Bone marrow (tissue), 2 donors: Measurements from ENCODE around the gene PIGZ.
A peak's percentile ranks its signal among the peaks of the same experiment; 100 is the strongest.

Experiments used
- DNase-seq, 2 donors: peaks; one replicate each; lab custom pipeline; 2025; lab: John Stamatoyannopoulos, UW

PIGZ gene

DNA sequence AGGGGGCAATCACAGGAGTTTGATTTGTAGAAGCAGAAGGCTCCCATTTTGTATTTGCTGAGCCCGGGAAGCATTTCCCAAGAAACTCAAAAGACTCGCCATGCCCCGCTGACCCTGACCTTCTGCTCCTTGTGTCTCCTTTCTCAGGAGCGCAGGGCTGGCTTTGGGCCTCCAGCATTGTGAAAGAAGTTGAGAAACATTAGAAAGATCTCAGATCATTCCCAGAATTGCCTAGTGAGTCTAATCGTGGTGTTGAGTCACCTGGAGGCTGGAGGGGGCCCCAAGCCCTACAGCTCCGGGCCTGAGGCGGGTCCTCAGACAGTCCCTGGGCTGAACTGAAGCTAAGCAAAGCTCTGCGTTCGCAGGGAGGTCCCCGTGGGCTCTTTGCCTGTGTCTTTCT lies 10.9 kb upstream of the PIGZ start:
- no peak for DNase-seq

DNA sequence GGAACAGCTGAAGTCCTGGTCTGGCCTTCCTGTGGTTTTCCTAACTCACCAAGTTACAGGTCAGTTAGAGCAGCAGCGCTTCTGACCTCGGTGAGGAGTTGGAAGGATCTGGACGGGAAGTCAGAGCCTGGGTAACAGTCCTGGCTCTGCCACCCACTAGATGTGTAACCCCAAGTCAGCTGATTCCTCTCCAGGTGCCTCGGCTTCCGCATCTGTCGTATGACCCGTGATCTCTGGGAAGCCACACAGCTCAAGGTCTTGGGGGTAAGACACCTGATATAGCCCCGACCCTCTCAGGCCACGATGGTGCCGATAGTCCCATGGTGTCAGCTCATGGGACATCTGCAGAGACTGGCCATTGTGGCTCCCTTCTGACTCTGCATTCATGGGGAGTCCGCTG lies 8.3 kb upstream of the PIGZ start:
- no peak for DNase-seq

DNA sequence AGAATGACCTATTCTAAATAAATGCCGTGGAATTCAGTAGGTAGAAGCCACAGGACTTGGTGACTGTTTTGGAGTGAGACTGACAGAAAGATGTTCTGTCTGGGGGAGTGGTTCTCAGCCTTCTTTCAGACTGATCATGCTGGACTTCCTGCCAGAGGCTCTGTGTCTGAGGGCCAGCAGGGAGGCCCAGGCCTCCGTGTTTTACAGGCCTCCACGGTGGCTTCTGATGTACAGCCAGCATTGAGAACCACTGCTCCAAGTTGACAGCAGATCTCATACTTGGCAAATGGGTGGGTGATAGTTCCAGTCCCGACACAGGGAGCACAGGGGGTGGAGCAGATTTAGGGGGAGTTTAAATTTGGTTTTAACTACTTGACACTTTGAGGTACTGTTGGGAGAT lies 6.7 kb upstream of the PIGZ start:
- no peak for DNase-seq

DNA sequence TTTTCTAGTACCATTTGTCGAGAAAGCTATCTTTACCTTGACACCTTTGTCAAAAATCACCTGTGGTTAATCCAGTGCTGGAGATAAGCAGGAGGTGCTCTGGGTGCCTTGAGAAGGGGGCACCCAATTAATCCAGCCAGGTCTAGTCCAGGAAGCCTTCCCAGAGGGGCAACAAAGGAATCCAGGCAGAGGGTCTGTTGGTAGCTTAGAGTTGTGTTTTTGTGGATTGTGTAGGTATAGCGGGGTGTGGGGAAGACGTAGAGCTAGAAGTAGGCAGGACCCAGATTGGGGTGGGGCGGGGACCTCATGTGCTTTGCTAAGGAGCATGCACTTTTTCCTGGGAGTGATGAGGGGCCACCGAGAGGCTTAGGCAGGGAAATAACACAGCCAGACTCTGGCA lies 6.0 kb upstream of the PIGZ start:
- no peak for DNase-seq

DNA sequence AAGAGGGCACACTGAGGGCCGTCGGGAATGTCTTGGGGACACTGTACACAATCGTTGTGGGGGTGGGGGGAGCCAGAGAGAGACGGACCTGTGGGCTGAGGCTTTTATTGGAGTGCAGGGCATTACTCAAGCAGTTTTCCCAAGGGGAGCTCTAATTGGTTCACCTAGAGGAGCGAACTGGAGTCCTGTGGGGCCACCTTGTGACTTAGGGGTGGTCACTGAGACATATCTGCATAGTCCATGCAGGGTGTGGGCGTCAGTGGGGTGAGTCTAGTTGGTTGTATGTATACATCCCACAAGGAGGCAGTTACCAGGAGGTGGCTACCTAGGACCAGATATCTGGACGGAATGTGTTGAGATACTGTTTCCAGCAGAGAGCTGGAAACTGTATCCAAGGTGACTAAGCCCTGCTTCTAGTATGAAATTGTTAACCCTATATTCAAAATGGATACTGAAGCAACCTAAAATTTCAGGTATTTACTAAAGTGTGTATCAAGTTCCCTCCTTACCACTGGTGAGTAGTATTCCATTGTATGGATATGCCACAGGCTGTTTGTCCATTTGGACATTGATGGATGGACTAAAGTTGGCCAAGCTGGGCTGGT lies 2.6 kb upstream of the PIGZ start:
- DNase-seq = no peak

DNA sequence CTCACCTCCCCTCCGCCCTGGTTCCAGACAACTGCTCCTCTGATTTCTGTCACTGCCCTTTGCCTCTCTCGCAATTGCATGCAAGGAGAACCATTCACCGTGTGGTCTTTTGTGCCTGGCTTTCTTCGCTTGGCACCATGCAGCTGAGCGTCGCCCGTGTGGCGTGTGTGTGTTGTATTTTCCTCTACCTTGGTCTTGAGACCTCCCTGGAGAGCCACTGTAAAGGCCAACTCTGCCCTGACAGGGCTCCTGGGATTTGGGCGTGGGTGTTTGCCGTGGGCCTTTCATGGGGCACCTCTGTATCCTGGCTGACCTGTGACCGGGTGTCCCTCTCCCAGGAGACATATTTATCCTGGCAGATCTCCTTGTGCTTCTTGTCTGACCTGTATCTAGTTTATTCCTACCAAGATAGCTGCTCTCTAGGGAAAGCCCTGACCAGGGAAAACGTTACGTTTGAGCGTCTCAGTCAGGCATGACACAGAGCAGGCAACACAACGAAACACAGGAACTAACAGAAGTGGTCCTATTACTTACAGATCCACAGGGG lies 2.0 kb upstream of the PIGZ start:
- DNase-seq = no peak

DNA sequence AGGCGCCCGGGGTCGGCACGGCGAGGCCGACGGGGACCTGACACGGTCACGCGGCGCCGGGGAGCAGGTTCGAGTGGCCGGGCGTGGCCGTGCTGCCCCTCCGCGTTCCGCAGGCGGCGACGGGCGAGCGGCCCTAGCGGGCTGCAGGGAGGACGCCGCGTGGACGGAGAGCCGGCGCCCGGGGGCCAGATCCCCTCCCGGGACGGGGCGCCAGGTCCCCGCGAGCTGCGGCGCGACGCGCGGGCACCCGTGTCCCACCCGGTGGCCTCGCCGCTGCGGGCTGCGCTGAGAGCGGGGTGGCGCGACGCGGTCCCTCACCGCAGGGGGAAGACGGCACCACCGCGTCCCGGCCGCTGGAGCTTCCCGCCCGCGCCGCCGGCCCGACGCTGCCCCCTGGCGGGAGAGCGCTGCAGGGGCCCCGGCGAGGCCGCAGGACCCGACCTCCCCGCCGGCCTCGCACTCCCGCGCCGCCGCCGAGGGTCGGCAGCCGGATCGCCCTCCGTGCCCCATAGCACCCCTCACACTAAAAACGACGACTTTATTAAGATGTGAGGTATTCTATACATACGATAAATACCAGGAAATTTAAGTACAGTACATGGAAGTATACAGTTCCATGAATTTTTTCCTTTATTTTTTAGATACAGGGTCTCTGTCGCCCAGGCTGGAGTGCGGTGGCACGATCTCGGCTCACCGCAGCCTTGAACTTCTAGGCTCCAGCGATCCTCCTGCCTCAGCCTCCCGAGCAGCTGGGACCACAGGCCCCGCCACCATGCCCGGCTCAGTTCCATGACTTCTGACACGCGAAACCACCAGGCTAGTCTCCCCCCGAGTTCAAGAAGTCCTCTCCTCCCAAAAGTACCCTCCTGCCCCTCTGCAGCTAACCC lies 1.3 kb upstream of the PIGZ start:
- peak in 1 of 2 donors; percentile 42 for DNase-seq

DNA sequence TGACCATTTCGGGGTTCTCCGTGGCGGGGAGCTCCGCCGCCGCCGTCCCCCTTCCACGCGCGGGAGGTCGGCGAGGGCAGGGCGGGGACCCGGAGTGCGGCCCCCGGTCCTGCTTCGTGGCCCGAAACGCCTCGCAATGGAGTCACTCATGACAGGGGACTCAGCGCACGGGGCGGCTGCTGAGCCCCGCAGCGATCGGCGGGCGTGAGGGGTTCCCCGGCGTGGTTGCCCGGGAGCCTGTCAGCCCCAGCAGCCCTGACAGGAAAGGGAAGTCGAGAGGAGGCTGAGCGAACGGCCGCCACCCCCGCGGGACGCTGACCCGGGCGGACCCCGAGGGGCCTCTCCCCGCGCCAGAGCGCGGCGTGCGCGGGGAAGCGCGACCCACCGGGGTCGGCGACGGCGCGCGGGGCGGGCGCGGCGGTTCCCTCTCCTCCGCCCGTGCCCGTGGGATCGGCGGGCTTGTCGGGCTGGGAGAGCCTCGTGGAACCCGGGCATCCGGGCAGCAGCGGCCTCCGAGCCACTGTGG lies 564 bp upstream of the PIGZ start:
- DNase-seq = peak in 1 of 2 donors; percentile 38

DNA sequence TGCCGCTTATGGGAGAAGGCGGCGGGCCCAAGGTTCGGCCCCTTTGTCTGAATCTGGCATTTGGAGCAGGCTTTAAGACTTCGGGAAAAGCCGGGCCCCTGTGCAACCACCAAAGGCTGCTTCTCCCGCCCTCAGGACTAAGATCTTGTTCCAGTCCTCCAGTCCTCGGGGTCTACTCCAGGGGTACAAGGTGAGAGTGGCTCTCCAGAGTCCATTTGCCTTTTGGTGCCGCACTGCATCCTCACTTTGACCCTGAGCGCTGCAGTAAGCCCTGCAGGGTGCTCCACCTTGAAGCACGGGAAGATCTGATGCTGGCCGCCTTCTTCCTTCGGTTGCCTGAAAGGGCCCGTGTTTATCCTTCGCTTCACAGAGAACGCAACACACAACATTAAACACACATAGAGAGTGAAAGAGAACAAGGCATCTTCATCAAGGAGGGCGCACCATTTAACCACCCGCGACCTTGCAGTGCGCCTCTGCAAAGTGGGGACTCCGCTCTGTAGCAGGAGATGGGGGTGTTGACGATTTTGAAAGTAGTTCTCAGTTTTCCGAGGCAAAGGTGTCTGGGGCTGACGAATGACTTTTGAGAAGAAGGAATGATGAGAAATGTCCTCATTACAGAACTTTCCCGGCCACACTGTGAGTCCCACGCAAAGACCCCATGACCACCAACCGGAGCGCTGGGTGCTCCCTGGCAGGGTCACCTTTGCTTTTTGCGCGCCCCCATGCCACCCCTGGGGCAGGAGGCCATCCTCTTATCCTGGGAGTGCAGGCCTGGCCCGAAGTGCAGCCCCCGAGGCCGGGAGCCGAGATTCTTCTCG lies 1.0 kb downstream of the PIGZ start:
- no peak for DNase-seq

DNA sequence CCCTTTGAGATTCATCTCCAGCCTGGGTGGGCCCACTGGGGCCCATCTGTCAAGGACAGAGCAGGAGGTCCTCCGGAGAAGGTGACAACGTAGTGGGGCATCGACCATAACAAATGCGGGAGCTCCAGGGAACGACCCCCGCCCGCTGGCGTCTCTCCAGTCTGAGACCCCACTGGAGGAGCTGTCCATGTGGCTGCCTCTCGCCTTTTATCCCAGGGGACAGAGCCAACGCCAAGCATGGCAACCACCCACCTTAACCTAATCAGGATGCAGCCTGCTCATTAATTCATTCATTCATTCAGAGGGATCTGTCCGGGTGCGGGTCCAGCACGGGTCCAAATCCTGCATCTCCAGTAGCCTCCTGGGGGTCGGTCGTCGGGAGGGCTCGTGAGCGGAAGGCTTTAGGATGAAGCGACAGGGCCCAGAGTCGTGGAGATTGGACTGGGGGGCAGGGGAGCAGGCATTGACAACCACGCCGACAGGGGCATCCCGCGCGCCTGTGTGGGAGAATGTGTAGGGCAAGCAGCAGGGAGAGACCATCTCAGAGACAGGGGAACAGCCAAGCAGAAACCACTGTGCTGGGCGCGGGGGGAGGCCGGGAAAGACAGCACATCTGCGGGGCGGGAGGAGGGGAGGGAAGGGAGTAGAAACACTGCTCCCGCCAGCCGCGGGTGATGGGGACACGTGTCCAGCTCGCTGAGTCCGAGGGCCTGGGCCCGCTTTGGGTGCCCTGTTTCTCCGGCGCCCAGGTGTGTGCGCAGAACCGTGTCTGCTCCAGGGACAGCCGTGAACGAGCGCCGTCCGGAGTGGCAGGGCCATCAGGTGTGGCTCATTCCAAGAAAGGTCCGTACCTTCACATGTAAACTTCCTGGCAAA lies 1.9 kb downstream of the PIGZ start:
- no peak for DNase-seq

DNA sequence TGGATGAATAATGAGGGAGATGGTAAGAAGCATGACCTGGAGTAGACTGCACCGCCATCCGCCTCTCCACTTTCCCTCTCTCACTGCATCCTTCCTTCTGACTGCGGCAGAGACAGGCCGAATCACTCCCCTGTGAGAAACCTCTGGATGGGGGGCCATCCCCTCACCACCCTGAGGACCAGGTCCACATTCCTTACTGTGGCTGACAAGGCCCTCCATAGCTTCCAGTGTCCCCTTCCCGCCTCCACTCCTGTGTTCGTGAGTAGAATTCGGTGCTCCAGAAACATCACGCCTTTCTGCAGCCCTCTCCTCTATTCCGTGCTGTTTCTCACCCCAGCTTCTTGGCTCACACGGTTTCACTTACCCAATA lies 2.8 kb downstream of the PIGZ start:
- no peak for DNase-seq

DNA sequence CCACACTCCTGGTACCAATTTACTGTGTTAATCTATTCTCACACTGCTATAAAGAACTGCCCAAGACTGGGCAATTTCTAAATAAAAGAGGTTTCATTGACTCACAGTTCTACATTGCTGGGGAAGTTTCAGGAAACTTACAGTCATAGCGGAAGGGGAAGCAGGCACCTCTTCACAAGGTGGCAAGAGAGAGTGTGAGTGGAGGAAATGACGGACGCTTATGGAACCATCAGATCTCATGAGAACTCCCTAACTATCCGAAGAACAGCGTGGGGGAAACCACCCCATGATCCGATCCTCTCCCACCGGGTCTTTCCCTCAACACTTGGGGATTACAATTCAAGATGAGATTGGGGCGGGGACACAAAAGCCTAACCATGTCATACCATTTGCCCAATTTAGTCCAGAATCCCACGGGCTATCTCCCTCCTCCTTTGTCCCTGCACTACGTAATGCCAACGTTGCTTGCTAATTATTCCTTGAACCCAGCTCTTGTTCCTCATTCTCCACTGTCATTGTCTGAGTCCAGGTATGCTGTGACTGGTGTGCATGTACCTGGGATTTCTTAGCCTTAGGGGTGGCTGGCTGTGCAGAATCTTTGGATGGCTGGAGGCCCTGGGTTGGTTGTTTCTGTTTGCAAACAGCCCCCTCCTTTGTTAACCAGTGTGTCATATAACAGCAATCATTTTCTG lies 3.4 kb downstream of the PIGZ start:
- no peak for DNase-seq

DNA sequence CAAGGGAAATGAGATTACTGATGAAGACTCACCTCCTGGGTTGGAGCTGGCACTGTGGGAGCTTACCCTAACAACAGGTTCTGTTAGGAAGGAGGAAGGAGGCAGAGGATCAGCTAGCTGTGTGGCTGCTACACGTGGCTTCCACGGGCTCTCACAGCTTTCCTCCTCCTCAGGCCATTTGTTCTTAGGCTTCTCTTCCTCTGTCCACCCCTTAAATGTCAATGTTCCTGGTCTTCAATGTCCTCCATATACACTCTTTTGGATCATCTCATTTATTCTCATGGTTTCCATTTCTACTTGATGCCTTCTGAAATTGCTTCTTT lies 5.0 kb downstream of the PIGZ start:
- DNase-seq = no peak

DNA sequence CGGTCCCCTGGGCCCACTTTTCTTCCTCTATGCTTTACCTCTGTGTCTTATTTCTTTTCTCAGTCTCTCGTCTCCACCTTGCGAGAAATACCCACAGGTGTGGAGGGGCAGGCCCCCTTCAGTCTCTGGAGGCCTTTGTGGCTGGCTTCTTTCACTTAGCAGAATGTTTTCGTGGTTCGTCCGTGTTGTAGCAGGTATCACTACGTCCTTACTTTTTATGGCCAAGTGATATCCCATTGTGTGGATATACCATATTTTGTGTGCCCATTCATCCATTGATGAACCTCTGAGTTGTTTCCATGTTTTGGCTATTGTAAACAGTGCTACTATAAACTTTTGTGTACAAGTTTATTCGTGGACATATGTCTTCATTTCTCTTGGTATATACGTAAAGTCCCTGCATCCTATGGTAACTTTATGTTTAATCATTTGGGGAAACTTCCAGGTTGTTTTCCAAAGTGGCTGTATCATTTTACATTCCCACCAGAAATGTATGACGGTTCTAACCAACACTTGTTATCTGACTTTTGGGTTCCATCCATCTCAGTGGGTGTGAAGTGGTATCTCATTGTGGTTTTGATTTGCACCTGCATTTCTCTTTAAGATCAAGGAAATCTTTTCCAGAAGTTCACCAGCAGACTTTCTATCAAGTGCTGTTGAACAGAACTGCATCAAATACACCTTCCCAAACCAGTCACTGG lies 5.6 kb downstream of the PIGZ start:
- no peak for DNase-seq

DNA sequence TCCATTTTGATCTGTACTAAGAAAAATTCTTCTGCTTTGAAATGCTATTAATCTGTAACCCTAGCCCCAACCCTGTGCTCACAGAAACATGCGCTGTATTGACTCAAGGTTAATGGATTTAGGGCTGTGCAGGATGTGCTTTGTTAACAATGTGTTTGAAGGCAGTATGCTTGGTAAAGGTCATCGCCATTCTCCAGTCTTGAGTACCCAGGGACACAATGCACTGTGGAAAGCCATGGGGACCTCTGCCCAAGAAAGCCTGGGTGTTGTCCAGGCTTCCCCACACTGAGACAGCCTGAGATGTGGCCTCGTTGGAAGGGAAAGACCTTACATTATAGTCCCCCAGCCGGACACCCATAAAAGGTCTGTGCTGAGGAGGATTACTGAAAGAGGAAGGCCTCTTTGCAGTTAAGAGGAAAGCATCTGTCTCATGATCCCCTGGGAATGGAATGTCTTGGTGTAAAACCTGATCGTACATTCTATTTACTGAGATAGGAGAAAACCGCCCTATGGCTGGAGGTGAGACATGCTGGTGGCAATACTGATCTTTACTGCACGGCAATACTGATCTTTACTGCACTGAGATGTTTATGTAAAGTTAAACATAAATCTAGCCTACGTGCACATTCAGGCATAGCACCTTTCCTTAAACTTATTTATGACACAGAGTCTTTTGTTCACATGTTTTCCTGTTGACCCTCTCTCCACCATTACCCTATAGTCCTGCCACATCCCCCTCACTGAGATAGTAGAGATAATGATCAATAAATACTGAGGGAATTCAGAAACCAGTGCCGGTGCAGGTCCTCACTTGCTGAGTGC lies 6.3 kb downstream of the PIGZ start:
- no peak for DNase-seq

DNA sequence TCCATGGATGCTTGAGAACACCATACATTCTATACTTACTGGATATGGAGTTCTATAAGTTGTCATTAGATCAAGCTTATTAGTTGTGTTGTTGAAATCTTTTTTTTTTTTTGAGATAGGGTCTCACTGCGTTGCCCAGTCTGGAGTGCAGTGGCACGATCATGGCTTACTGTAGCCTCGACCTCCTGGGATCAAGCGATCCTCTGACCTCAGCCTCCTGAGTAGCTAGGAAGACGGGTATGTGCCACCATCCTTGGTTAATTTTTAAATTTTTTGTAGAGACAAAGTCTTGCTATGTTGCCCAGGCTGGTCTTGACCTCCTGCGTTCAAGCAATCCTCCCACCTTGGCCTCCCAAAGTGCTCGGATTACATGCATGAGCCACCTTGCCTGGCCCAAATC lies 13.8 kb downstream of the PIGZ start:
- DNase-seq = no peak

DNA sequence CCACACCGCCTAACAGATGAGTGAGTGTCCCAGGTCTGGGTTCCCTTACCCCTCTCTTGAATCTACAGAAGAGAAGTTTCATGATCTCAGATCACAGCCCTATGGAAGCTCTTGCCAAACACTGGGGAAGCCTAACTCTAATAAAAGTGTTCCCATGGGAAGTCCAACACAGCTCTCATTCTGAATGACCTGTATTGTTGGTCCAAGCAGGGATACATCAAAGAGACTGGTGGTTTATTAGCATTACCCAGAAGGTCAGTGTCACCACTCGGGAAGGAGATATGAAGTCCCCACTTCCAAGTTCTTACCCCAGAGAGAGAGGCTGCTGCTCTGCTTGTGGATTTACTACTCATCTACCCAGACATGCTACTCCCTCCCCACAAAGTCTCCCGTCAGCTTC lies 17.3 kb downstream of the PIGZ start:
- DNase-seq = no peak

DNA sequence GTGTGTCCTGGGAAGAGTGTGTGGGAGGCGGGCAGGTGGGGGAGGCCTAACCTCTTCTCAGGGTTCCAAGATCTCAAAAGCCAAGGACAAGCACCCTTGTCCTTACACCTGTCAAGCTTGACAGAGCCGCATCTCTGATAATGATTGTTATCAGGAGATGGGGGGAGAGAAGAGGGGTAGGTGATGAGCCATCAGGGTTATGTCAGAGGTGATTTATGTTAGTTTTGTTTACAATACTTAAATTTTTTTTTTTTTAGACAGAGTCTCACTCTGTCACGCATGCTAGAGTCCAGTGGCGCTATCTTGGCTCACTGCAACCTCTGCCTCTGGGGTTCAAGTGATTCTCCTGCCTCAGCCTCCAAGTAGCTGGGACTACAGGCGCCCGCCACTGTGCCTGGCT lies 18.9 kb downstream of the PIGZ start:
- DNase-seq = no peak

DNA sequence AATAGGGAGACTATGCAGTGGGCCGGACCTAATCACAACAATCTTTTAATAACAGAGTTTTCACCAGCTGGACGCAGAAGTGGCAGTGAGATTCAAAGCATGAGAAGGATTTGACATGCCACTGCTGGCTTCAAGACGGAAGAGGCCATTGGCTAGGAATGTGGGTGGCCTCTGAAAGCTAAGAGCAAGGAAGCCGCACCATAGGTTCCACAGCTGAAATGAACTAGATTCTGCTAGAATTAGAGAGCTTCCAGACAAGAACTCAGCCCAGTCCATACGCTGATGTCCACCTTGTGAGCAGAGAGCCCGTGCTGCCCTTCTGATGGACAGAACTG lies 19.4 kb downstream of the PIGZ start:
- DNase-seq = no peak
